Neural progenitor cell (in vitro differentiated cells): ENCODE data around the gene ESPN. TPM values are rescaled to one million over a fixed set of nuclear protein-coding genes. Genes with fewer than 3 reads are reported as not detected.
A peak's percentile ranks its signal among the peaks of the same experiment; 100 is the strongest.
"Not testable (repeated sequence)": the region's sequence is repeated elsewhere in the genome, so short reads cannot be mapped to it uniquely, and the experiment has no call there.

ENCODE experiments used
- DNase-seq: peaks from one replicate; pipeline ENCODE4 v3.0.0-alpha.2; 2016; ENCODE audit warnings: low spot score
- H2AFZ ChIP-seq: fragments of 200-600 bp; sonication (generic); replicated peaks from 2 replicates; pipeline ENCODE4 v1.6.1; 2016; ENCODE audit warnings: antibody characterized with exemption
- H3F3A ChIP-seq: fragments of 200-600 bp; sonication (generic); 2 replicates; pipeline ENCODE4 v1.6.1; 2016; ENCODE audit warnings: antibody characterized with exemption, low read depth
- H3K27ac ChIP-seq: fragments of 200-600 bp; sonication (generic); 2 replicates; pipeline ENCODE4 v1.5.1; 2016; ENCODE audit warnings: mild to moderate bottlenecking
- H3K27me3 ChIP-seq: fragments of 200-600 bp; sonication (generic); 2 replicates; pipeline ENCODE4 v1.6.1; 2016; ENCODE audit warnings: mild to moderate bottlenecking, moderate library complexity
- H3K36me3 ChIP-seq: fragments of 200-600 bp; sonication (generic); 2 replicates; pipeline ENCODE4 v1.5.1; 2016
- H3K4me1 ChIP-seq: fragments of 200-600 bp; sonication (generic); 2 replicates; pipeline ENCODE4 v1.6.1; 2016; ENCODE audit warnings: mixed run types
- H3K4me2 ChIP-seq: fragments of 200-600 bp; sonication (generic); 2 replicates; pipeline ENCODE4 v1.6.1; 2016
- H3K4me3 ChIP-seq: fragments of 200-600 bp; sonication (generic); 2 replicates; pipeline ENCODE4 v1.5.1; 2016
- H3K79me2 ChIP-seq: fragments of 200-600 bp; sonication (generic); 2 replicates; pipeline ENCODE4 v1.6.1; 2016; ENCODE audit warnings: low read depth
- H3K9ac ChIP-seq: fragments of 200-600 bp; sonication (generic); 2 replicates; pipeline ENCODE4 v1.6.1; 2016
- H3K9me3 ChIP-seq: fragments of 200-600 bp; sonication (generic); 2 replicates; pipeline ENCODE4 v1.5.1; 2016; ENCODE audit warnings: low read depth
- H4K20me1 ChIP-seq: fragments of 200-600 bp; sonication (generic); 2 replicates; pipeline ENCODE4 v1.6.1; 2016; ENCODE audit warnings: low read depth
- H3K27ac Mint-ChIP-seq: 3 replicates; pipeline ENCODE4 v1.8.0; 2021; ENCODE audit warnings: mixed read lengths
- H3K27me3 Mint-ChIP-seq: 2 replicates; pipeline ENCODE4 v1.8.0; 2022; ENCODE audit warnings: low read depth, mild to moderate bottlenecking, inconsistent platforms, moderate library complexity, mixed read lengths; ENCODE audit not compliant: insufficient read depth
- H3K36me3 Mint-ChIP-seq: 3 replicates; pipeline ENCODE4 v1.8.0; 2021; ENCODE audit warnings: mixed read lengths
- H3K4me1 Mint-ChIP-seq: 3 replicates; pipeline ENCODE4 v1.8.0; 2021; ENCODE audit warnings: mixed read lengths
- H3K4me3 Mint-ChIP-seq: 3 replicates; pipeline ENCODE4 v1.8.0; 2021; ENCODE audit warnings: mild to moderate bottlenecking, moderate library complexity, mixed read lengths
- H3K9me3 Mint-ChIP-seq: 3 replicates; pipeline ENCODE4 v1.8.0; 2020; ENCODE audit warnings: mixed read lengths
- CTCF ChIP-seq: fragments of 200-600 bp; sonication (generic); IDR thresholded peaks from 2 replicates; pipeline ENCODE4 v1.5.1; 2017; ENCODE audit warnings: antibody characterized with exemption, mild to moderate bottlenecking
- EZH2 ChIP-seq: fragments of 200-600 bp; sonication (generic); IDR thresholded peaks from 2 replicates; pipeline ENCODE4 v1.6.1; 2017; ENCODE audit warnings: antibody characterized with exemption, mild to moderate bottlenecking, moderate library complexity
- EZH2phosphoT487 ChIP-seq: fragments of 200-600 bp; sonication (generic); IDR thresholded peaks from 2 replicates; pipeline ENCODE4 v1.6.1; 2017; ENCODE audit warnings: antibody characterized with exemption
- total RNA-seq: library from RNA; depleted of rRNA; stranded (reverse); fragments of >200 nt; gene quantifications from 2 replicates; pipeline ENCODE4 v1.2.3, GENCODE V29; 2015; ENCODE audit warnings: low replicate concordance

The ESPN gene
- total RNA-seq, 1 donor from 2014 or later: 7.1 TPM

- Histone ChIP-seq H3K27me3 (peaks cover 8% of the 10 kb centered on the region), H3K9me3 (no peaks in the 10 kb centered on the region), H4K20me1 (peaks cover 4% of the 10 kb centered on the region), H3K4me1 (peaks cover 5% of the 10 kb centered on the region), H3K36me3 (no peaks in the 10 kb centered on the region), H3K9ac (no peak overlapping the region), H3K27ac (no peak overlapping the region), H3K79me2 (no peaks in the 10 kb centered on the region), H2AFZ (no peak overlapping the region), H3K4me2 (no peak overlapping the region), H3K4me3 (no peak overlapping the region), H3F3A (peaks cover 4% of the 10 kb centered on the region)
- no peak for TF ChIP-seq EZH2
- TF ChIP-seq EZH2phosphoT487: no peak
- TF ChIP-seq CTCF: no peak
- peaks cover 18% of the 10 kb centered on the region for H3K27me3 Mint-ChIP-seq
- H3K36me3 Mint-ChIP-seq: no peaks in the 10 kb centered on the region
- peaks cover 35% of the 10 kb centered on the region for H3K4me1 Mint-ChIP-seq
- no peak overlapping the region for H3K27ac Mint-ChIP-seq
- DNase-seq: no peak
- H3K9me3 Mint-ChIP-seq: no peaks in the 10 kb centered on the region
- no peak overlapping the region for H3K4me3 Mint-ChIP-seq
Measured at GRCh38 chr1:6434186-6434585, 9.6 kb downstream of the ESPN start.

GRCh38 chr1:6435129-6435528, 10.6 kb downstream of the ESPN start:
- Histone ChIP-seq H4K20me1 (peaks cover 5% of the 10 kb centered on the region), H3K4me3 (no peak overlapping the region), H3K4me1 (peaks cover 3% of the 10 kb centered on the region), H3F3A (peaks cover 11% of the 10 kb centered on the region), H3K36me3 (no peaks in the 10 kb centered on the region), H3K4me2 (no peak overlapping the region), H3K79me2 (no peaks in the 10 kb centered on the region), H3K27me3 (peaks cover 18% of the 10 kb centered on the region), H2AFZ (no peak overlapping the region), H3K9me3 (no peaks in the 10 kb centered on the region), H3K9ac (no peak overlapping the region), H3K27ac (no peak overlapping the region)
- TF ChIP-seq CTCF: no peak
- no peak for TF ChIP-seq EZH2phosphoT487
- TF ChIP-seq EZH2: no peak
- DNase-seq: no peak
- Mint-ChIP-seq H3K27ac (no peak overlapping the region), H3K9me3 (no peaks in the 10 kb centered on the region), H3K36me3 (no peaks in the 10 kb centered on the region), H3K4me3 (no peak overlapping the region), H3K27me3 (peaks cover 21% of the 10 kb centered on the region), H3K4me1 (peaks cover 35% of the 10 kb centered on the region)

- DNase-seq: no peak
- H2AFZ ChIP-seq: no peak overlapping the region
- peaks cover 11% of the 10 kb centered on the region for H3F3A ChIP-seq
- no peaks in the 10 kb centered on the region for H3K9me3 Mint-ChIP-seq
- H3K36me3 ChIP-seq: no peaks in the 10 kb centered on the region
- no peak overlapping the region for H3K4me3 Mint-ChIP-seq
- no peaks in the 10 kb centered on the region for H3K4me1 ChIP-seq
- H3K27me3 ChIP-seq: peaks cover 21% of the 10 kb centered on the region
- H3K27ac ChIP-seq: no peak overlapping the region
- TF ChIP-seq EZH2phosphoT487: no peak
- TF ChIP-seq CTCF: no peak
- no peak for TF ChIP-seq EZH2
- peaks cover 17% of the 10 kb centered on the region for H3K27me3 Mint-ChIP-seq
- peaks cover 5% of the 10 kb centered on the region for H4K20me1 ChIP-seq
- H3K9ac ChIP-seq: no peak overlapping the region
- H3K27ac Mint-ChIP-seq: peak overlapping the region; percentile 14
- H3K4me2 ChIP-seq: no peak overlapping the region
- no peaks in the 10 kb centered on the region for H3K79me2 ChIP-seq
- no peak overlapping the region for H3K4me3 ChIP-seq
- no peaks in the 10 kb centered on the region for H3K36me3 Mint-ChIP-seq
- no peaks in the 10 kb centered on the region for H3K9me3 ChIP-seq
- peaks cover 31% of the 10 kb centered on the region for H3K4me1 Mint-ChIP-seq
Measured at GRCh38 chr1:6435547-6435946, 11.0 kb downstream of the ESPN start.

DNA sequence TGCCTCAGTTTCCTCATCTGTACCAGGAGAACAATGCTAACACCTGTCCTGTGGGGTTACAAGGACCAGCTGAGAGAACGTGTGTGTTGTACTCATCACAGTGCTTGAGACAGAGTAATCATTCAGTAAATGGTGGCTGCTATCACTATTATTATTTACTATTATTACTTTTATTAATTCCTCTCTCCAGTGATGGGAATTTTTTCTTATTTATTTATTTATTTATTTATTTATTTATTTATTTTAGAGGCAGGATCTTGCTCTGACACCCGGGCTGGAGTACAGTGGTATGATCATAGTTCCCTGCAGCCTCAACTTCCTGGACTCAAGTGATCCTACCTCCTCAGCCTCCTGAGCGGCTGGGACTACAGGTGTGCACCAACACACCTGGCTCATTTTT, 11.7 kb downstream of the ESPN start:
- not testable (repeated sequence) for H3K4me3 Mint-ChIP-seq, H3K27ac ChIP-seq, H3K4me3 ChIP-seq, H3K4me2 ChIP-seq, H3K36me3 Mint-ChIP-seq, H2AFZ ChIP-seq, H3K36me3 ChIP-seq, DNase-seq, H3K9me3 Mint-ChIP-seq, H3K79me2 ChIP-seq, H3K9me3 ChIP-seq, H3K27ac Mint-ChIP-seq, H3K9ac ChIP-seq, H3K4me1 ChIP-seq, H4K20me1 ChIP-seq
- Histone ChIP-seq H3F3A (peaks cover 16% of the 10 kb centered on the region), H3K27me3 (peaks cover 25% of the 10 kb centered on the region)
- peaks cover 29% of the 10 kb centered on the region for H3K4me1 Mint-ChIP-seq
- peaks cover 17% of the 10 kb centered on the region for H3K27me3 Mint-ChIP-seq

- not testable (repeated sequence) for H2AFZ ChIP-seq, H3K27ac Mint-ChIP-seq, H3K4me3 ChIP-seq, DNase-seq, H3K4me2 ChIP-seq, H3K9me3 ChIP-seq, H3K9ac ChIP-seq, H3K36me3 Mint-ChIP-seq, H3K36me3 ChIP-seq, H4K20me1 ChIP-seq, H3K4me1 ChIP-seq, H3K79me2 ChIP-seq, H3K9me3 Mint-ChIP-seq, H3K4me3 Mint-ChIP-seq, H3K27ac ChIP-seq
- Mint-ChIP-seq H3K4me1 (peaks cover 37% of the 10 kb centered on the region), H3K27me3 (peaks cover 17% of the 10 kb centered on the region)
- H3F3A ChIP-seq: peaks cover 25% of the 10 kb centered on the region
- peaks cover 33% of the 10 kb centered on the region for H3K27me3 ChIP-seq
Measured at GRCh38 chr1:6437012-6437700, 12.6 kb downstream of the ESPN start.
